IPS-NIHi11 (cell line): ENCODE data around the gene SNUPN.

Experiments
- DNase-seq: peaks from one replicate; pipeline ENCODE4 v3.0.0; 2012; ENCODE audit warnings: mixed read lengths, low spot score

Gene SNUPN

GRCh38 chr15:75654201-75654907 is 28.8 kb upstream of the SNUPN start:
- no peak for DNase-seq

- DNase-seq: no peak
Observed at GRCh38 chr15:75653347-75653913, 27.9 kb upstream of the SNUPN start.

GRCh38 chr15:75651810-75652543 is 26.5 kb upstream of the SNUPN start:
- no peak for DNase-seq

- DNase-seq: no peak
Observed at GRCh38 chr15:75650908-75651809, 25.6 kb upstream of the SNUPN start.

GRCh38 chr15:75649848-75650247 is 24.3 kb upstream of the SNUPN start:
- no peak for DNase-seq

- no peak for DNase-seq
Observed at GRCh38 chr15:75649045-75649761, 23.7 kb upstream of the SNUPN start.

- peak; percentile 79 for DNase-seq
Observed at GRCh38 chr15:75648156-75649000, 22.9 kb upstream of the SNUPN start.

GRCh38 chr15:75647370-75648155 is 22.0 kb upstream of the SNUPN start, which contains the start of gene SNX33:
TSS of gene SNX33 (plus strand) at chr15:75647912. CDS start at chr15:75649103, 1,191 bp downstream.
- peak; percentile 93 for DNase-seq

- no peak for DNase-seq
Observed at GRCh38 chr15:75646944-75647364, 21.4 kb upstream of the SNUPN start.

GRCh38 chr15:75646112-75646943 is 20.8 kb upstream of the SNUPN start:
- DNase-seq: no peak

- no peak for DNase-seq
Observed at GRCh38 chr15:75644376-75644775, 18.9 kb upstream of the SNUPN start.

GRCh38 chr15:75641603-75642002 is 16.1 kb upstream of the SNUPN start:
- no peak for DNase-seq

GRCh38 chr15:75641179-75641503 is 15.6 kb upstream of the SNUPN start:
- no peak for DNase-seq

- DNase-seq: peak; percentile 57
Observed at GRCh38 chr15:75640483-75641178, 15.1 kb upstream of the SNUPN start.

GRCh38 chr15:75639709-75640482 is 14.4 kb upstream of the SNUPN start, which contains the start of gene IMP3:
TSS of gene IMP3 (minus strand) at chr15:75640224. CDS start at chr15:75640168, 56 bp downstream.
- DNase-seq: peak; percentile 97

GRCh38 chr15:75639191-75639708 is 13.7 kb upstream of the SNUPN start:
- DNase-seq: no peak
